Measurements from ENCODE around the gene CPB2. TPM values are rescaled to one million over a fixed set of nuclear protein-coding genes. Genes with fewer than 3 reads are reported as not detected.
A peak's percentile ranks its signal among the peaks of the same experiment; 100 is the strongest.

Gene CPB2
- total RNA-seq, 1 donor, result not detected

DNA sequence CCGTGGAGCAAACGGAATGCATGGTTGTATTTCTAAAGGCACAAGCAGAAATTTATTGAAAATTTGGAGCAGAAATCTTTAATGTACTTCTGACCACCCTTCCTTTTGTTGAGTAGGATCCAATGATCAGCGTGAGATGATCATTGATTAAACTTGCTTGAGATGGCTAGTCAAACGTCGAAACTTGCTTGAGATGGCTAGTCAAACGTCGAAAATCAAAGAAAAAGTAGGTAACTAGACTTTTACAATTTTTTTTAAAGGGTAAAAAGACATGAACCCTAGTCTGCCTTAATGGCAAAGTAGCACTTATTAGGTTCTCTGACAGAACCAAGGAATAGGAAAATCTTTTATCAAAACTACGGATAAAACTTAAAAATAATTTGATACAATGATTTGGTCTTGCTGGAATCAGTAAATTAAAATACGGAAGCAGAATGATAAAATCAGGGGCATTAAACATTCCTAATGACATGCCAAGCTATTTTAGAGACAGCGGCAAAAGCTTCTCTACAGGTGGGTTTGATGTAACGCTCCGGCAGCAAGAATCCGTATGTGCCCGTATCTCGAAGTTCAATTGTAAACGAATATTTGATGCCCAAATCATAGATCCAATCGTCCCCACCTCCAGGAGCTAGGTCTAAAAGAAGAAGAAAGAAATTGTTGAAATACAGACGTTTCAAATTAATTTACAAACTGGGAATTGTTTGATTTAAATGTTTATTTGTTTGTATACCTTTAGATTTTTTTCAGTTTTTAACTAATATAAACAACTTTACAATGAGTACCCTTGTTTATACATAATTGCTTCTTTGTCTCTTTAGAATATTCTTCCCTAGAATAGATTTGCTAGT, 51.4 kb downstream of the CPB2 start:
- DNase-seq (ENCODE audit: low read depth in 2 of 3, low spot score in 2 of 3), result no peak

DNA sequence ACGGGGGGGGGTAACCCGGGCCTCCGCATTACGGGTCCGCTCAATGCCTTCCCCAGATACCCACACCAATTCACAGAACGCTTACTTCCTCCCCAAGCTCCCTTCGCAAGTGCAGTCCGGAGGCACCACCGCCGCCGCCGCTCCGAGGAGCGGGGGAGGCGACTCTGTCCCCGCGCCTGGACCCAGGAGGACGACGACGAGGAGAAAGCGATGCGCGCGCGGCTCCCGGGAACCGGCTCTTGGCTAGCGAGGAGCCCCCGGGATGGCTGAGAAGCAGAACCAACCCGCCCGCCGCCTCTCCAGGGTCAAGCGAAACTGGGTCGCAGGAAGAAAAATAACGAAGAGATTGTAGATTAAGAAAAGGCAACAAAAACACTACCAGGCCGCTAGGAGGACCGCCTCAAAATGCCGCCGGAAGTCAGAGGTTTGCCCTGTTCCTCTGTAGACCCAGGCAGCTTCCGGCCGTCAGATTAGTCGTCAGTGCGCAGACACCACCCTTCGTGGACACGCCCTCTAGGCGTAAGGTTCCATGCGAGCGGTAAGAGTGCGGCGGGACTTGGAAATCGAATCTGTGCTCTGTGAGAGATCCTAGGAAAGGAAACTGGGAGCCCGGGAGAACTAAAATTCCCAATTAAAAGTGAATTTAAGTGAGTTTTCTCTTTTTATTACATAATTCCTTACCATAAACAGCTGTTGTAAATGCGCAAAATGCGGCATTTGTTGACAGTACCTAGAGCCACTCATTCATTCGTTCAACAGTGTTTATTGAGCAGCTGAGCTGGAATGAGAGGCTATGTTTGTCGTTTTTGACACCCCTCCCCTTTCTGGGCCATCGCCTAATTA, 52.3 kb downstream of the CPB2 start, which contains the start of gene ZC3H13:
Gene ZC3H13, minus strand, starts transcription at position 428 of the 843 bp plus-strand sequence. CDS start 7,239 bp downstream, outside the sequence.
- DNase-seq (ENCODE audit: low read depth in 2 of 3, low spot score in 2 of 3), result peak; percentile 76 to 98 (median 96)

DNA sequence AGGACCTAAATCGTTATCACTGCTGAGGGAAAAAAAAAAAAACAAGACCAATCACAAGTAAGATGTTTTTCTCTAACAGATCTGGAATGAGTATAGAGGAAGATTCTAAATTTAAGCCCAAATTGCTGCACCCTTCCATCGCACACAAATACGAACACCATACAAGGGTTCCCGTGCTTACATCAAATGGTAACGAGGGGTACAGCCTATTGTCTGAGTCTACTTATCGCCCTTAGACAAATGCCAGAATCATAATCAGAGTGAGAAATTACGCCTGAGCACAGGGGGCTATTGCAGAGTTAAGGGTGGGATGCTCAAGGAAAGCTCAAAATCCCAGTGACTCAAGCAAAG, 52.9 kb downstream of the CPB2 start:
- no peak for DNase-seq (ENCODE audit: low read depth in 2 of 3, low spot score in 2 of 3)

DNA sequence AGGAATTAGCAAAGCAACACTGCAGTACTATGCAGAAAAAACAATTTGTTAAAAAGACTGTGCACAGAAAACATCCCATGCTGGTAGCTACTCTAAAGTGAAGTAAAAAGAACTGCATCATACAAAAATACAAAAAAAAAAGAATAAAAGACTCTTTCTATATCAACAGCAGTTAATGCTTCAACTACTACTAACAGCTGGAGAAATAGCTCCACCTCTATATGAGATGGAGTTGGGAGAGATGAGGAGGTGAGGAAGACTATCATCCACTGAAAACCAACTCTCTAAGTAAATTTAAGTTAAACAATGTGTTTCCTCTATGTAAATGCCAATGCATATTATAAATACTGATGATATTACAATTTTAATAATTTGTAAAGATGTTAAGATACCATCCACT, 54.1 kb downstream of the CPB2 start:
- no peak for DNase-seq (ENCODE audit: low read depth in 2 of 3, low spot score in 2 of 3)

GRCh38 chr13:46045424-46045823, 59.4 kb downstream of the CPB2 start:
- no peak for DNase-seq (ENCODE audit: low read depth in 2 of 3, low spot score in 2 of 3)

DNA sequence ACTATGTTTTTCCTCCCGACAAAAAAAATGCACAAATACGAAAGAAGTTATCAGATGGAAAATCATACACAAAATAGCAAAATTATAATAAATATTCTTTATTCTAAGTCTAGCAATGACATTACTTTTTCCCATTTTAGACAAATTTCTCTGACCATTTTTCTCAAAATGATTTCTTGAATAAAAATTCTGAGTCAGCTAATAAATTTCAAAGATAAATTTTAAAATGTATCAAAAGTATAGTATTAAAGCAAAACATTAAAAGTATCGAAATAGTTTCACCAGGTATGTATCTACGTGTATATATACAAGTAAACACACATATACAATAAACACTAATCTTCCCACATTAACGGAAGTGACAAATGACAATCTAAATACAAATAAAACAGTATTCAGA, 61.2 kb downstream of the CPB2 start:
- DNase-seq (ENCODE audit: low read depth in 2 of 3, low spot score in 2 of 3), result no peak

- no peak for DNase-seq (ENCODE audit: low read depth in 2 of 3, low spot score in 2 of 3)
These were observed 63.4 kb downstream of the CPB2 start for GRCh38 chr13:46041419-46041839.

DNA sequence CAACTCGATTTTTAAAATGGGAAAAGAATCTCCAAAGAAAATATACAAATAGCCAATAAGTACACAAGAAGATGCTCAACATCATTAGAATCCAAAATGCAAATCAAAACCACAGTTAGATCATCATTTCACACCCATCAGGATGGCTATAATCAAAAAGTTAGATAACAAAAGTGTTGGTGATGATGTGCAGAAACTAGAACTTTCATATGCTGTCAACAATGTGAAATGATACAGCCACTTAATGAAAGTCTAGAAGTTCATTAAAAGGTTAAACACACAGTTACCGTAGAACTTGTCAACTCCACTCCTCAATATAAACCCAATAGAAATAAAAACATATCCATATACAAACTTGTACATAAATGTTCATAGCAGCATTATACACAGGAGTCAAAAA, 64.1 kb downstream of the CPB2 start:
- DNase-seq (ENCODE audit: low read depth in 2 of 3, low spot score in 2 of 3), result no peak

GRCh38 chr13:46039411-46040182, 65.2 kb downstream of the CPB2 start:
- no peak for DNase-seq (ENCODE audit: low read depth in 2 of 3, low spot score in 2 of 3)

- no peak for DNase-seq (ENCODE audit: low read depth in 2 of 3, low spot score in 2 of 3)
These were observed 66.5 kb downstream of the CPB2 start for GRCh38 chr13:46038296-46038695.

DNA sequence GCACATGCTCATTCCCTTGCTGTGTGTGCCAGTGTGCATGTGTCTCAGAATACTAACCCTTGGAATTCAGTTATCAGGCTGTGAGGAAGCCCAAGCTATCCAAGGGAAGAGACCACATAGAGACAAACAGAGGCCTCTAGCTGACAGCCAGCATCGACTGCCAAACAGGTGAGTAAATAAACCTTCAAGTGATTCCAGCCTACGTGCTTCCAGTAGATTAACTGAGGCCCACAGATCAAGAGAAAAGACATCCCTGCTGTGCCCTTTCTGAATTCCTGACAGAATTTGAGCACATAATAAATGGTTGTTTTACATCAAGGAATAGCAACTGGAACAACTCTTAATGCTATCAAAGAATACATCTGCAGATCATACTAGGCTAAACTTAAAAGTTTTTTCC, 69.8 kb downstream of the CPB2 start:
- no peak for DNase-seq (ENCODE audit: low read depth in 2 of 3, low spot score in 2 of 3)

- no peak for DNase-seq (ENCODE audit: low read depth in 2 of 3, low spot score in 2 of 3)
These were observed 72.5 kb downstream of the CPB2 start for GRCh38 chr13:46032341-46032740.

DNA sequence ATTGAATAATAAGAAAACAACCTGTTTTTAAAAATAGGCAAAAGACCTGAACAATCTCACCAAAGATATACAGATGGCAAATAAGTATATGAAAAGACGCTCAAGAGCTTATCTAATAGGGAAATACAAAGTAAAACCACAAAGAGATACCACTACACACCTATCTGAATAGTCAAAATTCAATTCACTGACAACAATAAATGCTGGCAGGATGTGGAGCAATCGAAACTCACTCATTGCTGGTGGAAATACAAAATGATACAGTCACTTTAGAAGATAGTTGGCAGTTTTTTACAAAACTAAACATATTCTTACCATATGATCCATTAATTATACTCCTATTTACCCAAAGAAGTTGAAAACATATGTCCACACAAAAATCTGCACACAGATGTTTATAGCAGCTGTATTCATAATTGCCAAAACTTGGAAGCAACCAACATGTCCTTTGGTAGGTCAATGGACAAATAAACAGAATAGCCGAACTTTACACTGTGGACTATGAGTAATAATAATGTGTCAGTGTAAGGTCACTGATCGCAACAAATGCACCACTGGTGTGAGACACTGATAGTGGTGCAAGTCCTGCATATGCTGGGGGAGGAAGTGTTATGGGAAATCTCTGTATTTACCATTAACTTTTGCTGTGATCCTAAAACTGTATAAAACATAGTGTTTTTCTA, 73.1 kb downstream of the CPB2 start:
- no peak for DNase-seq (ENCODE audit: low read depth in 2 of 3, low spot score in 2 of 3)

DNA sequence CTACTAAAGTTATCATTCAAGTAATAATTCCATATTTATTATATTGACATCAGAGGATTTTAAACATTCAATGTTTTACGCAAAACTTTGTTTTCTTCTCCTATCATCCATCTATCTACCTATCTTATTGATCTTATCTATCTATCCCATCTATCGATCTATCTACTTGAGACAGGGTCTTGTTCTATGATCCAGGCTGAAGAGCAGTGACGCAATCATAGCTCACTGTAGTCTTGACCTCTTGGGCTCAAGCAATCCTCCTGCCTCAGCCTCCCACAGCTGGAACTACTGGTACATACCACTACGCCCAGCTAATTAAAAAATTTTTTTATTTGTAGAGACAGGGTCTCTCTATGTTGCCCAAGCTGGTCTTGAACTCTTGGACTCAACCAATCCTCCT, 79.7 kb downstream of the CPB2 start:
- no peak for DNase-seq (ENCODE audit: low read depth in 2 of 3, low spot score in 2 of 3)

DNA sequence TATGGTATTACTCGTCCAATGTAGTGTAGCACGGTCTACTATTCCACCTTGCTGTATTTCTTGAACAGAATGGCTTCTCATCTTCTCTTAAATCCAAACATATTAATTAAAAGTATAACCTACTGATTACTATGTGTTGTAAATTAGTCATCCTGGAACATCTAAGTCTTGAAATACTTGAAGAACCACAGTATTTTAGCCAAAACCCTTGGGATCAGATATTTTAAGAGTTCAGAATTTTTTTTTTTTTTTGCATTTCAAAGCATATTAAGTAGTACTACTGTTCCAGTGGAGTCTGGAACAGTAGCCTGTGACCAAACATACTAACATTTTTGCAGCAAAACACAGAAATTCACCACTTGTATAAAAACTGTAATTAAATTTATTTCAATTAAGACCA, 82.4 kb downstream of the CPB2 start:
- no peak for DNase-seq (ENCODE audit: low read depth in 2 of 3, low spot score in 2 of 3)

- DNase-seq (ENCODE audit: low read depth in 2 of 3, low spot score in 2 of 3), result no peak
These were observed 88.6 kb downstream of the CPB2 start for GRCh38 chr13:46016216-46016615.

GRCh38 chr13:46015366-46015765, 89.5 kb downstream of the CPB2 start:
- DNase-seq (ENCODE audit: low read depth in 2 of 3, low spot score in 2 of 3), result peak in 1 of 3 donors; percentile 4

GRCh38 chr13:46012404-46012803, 92.4 kb downstream of the CPB2 start:
- DNase-seq (ENCODE audit: low read depth in 2 of 3, low spot score in 2 of 3), result no peak

GRCh38 chr13:46010148-46010547, 94.7 kb downstream of the CPB2 start:
- DNase-seq (ENCODE audit: low read depth in 2 of 3, low spot score in 2 of 3), result peak in 2 of 3 donors; percentile 12 to 51

GRCh38 chr13:46008631-46009030, 96.2 kb downstream of the CPB2 start:
- DNase-seq (ENCODE audit: low read depth in 2 of 3, low spot score in 2 of 3), result no peak
